ENCODE measurements around the gene FOXRED2.
A peak's percentile ranks its signal among the peaks of the same experiment; 100 is the strongest.
"Not testable (repeated sequence)": the region's sequence is repeated elsewhere in the genome, so short reads cannot be mapped to it uniquely, and the experiment has no call there.

Gene FOXRED2

GRCh38 chr22:36455571-36456463 is 51.0 kb downstream of the FOXRED2 start:
- Mint-ChIP-seq H3K36me3 (no peaks in the 10 kb centered on the region), H3K27ac (peak overlapping the region; percentile 63), H3K4me3 (peak overlapping the region; percentile 68 to 85), H3K9me3 (no peaks in the 10 kb centered on the region), H3K27me3 (no peaks in the 10 kb centered on the region), H3K4me1 (peaks cover 30 to 40% of the 10 kb centered on the region in 2 donors)
- ATAC-seq (replicated peaks) = no peak
- no peak for DNase-seq

GRCh38 chr22:36454916-36455570 is 51.8 kb downstream of the FOXRED2 start:
- Mint-ChIP-seq H3K9me3 (no peaks in the 10 kb centered on the region), H3K27me3 (no peaks in the 10 kb centered on the region), H3K4me3 (peak overlapping the region; percentile 73 to 85), H3K36me3 (no peaks in the 10 kb centered on the region), H3K27ac (peak overlapping the region; percentile 63), H3K4me1 (peaks cover 30 to 41% of the 10 kb centered on the region in 2 donors)
- DNase-seq (peak; percentile 85), ATAC-seq (replicated peaks) (peak; percentile 70)

GRCh38 chr22:36453855-36454378 is 52.9 kb downstream of the FOXRED2 start:
- H3K4me1 Mint-ChIP-seq = peaks cover 34 to 48% of the 10 kb centered on the region in 2 donors
- no peaks in the 10 kb centered on the region for H3K36me3 Mint-ChIP-seq
- ATAC-seq (replicated peaks) = no peak

GRCh38 chr22:36452978-36453607 is 53.7 kb downstream of the FOXRED2 start:
- H3K36me3 Mint-ChIP-seq; ATAC-seq (replicated peaks); DNase-seq; H3K27me3 Mint-ChIP-seq; H3K9me3 Mint-ChIP-seq: not testable (repeated sequence)
- H3K4me1 Mint-ChIP-seq = peaks cover 36 to 54% of the 10 kb centered on the region in 2 donors
- peak overlapping the region; percentile 79 for H3K27ac Mint-ChIP-seq
- peak overlapping the region; percentile 37 to 69 for H3K4me3 Mint-ChIP-seq

More at GRCh38 chr22:36453855-36454378, 52.9 kb downstream of the FOXRED2 start:
- Mint-ChIP-seq H3K27ac (peak overlapping the region; percentile 75), H3K9me3 (no peaks in the 10 kb centered on the region), H3K27me3 (no peaks in the 10 kb centered on the region), H3K4me3 (peak overlapping the region; percentile 63 to 71)
- DNase-seq = no peak

GRCh38 chr22:36452250-36452977 is 54.4 kb downstream of the FOXRED2 start:
- H3K27me3 Mint-ChIP-seq = no peaks in the 10 kb centered on the region
- H3K4me1 Mint-ChIP-seq = peaks cover 41 to 61% of the 10 kb centered on the region in 2 donors
- H3K4me3 Mint-ChIP-seq = peak overlapping the region; percentile 6 to 11
- DNase-seq = no peak
- no peaks in the 10 kb centered on the region for H3K36me3 Mint-ChIP-seq
- peak overlapping the region; percentile 92 for H3K27ac Mint-ChIP-seq
- no peaks in the 10 kb centered on the region for H3K9me3 Mint-ChIP-seq
- peak; percentile 13 for ATAC-seq (replicated peaks)

- not testable (repeated sequence) for H3K27me3 Mint-ChIP-seq; ATAC-seq (replicated peaks); H3K9me3 Mint-ChIP-seq; DNase-seq; H3K36me3 Mint-ChIP-seq
- Mint-ChIP-seq H3K4me3 (peak overlapping the region in 1 of 2 donors; percentile 43), H3K4me1 (peaks cover 35 to 65% of the 10 kb centered on the region in 2 donors), H3K27ac (peak overlapping the region; percentile 92)
These were observed 55.9 kb downstream of the FOXRED2 start for GRCh38 chr22:36450923-36451322.

GRCh38 chr22:36449596-36450175 is 57.2 kb downstream of the FOXRED2 start:
- H3K4me3 Mint-ChIP-seq = no peak overlapping the region
- H3K36me3 Mint-ChIP-seq = no peaks in the 10 kb centered on the region
- ATAC-seq (replicated peaks) = no peak
- peaks cover 42 to 72% of the 10 kb centered on the region in 2 donors for H3K4me1 Mint-ChIP-seq
- no peak overlapping the region for H3K27ac Mint-ChIP-seq
- DNase-seq = no peak
- no peaks in the 10 kb centered on the region for H3K9me3 Mint-ChIP-seq
- H3K27me3 Mint-ChIP-seq = no peaks in the 10 kb centered on the region

GRCh38 chr22:36447632-36448031 is 59.2 kb downstream of the FOXRED2 start:
- DNase-seq (no peak), ATAC-seq (replicated peaks) (no peak)
- H3K36me3 Mint-ChIP-seq = no peaks in the 10 kb centered on the region
- no peaks in the 10 kb centered on the region for H3K9me3 Mint-ChIP-seq
- no peaks in the 10 kb centered on the region for H3K27me3 Mint-ChIP-seq
- H3K4me3 Mint-ChIP-seq = no peak overlapping the region
- no peak overlapping the region for H3K27ac Mint-ChIP-seq
- peaks cover 40 to 72% of the 10 kb centered on the region in 2 donors for H3K4me1 Mint-ChIP-seq

- H3K4me3 Mint-ChIP-seq = no peak overlapping the region
- ATAC-seq (replicated peaks) (no peak), DNase-seq (no peak)
- no peaks in the 10 kb centered on the region for H3K27me3 Mint-ChIP-seq
- peaks cover 34 to 70% of the 10 kb centered on the region in 2 donors for H3K4me1 Mint-ChIP-seq
- no peaks in the 10 kb centered on the region for H3K9me3 Mint-ChIP-seq
- H3K36me3 Mint-ChIP-seq = no peaks in the 10 kb centered on the region
- H3K27ac Mint-ChIP-seq = no peak overlapping the region
These were observed 61.6 kb downstream of the FOXRED2 start for GRCh38 chr22:36445158-36445668.

GRCh38 chr22:36443198-36443770 is 63.6 kb downstream of the FOXRED2 start:
- DNase-seq (no peak), ATAC-seq (replicated peaks) (peak; percentile 79 to 83)
- Mint-ChIP-seq H3K4me1 (peaks cover 33 to 69% of the 10 kb centered on the region in 2 donors), H3K27me3 (no peaks in the 10 kb centered on the region), H3K4me3 (peak overlapping the region in 1 of 2 donors; percentile 51), H3K9me3 (no peaks in the 10 kb centered on the region), H3K27ac (peak overlapping the region; percentile 43), H3K36me3 (no peaks in the 10 kb centered on the region)

- no peak overlapping the region for H3K4me3 Mint-ChIP-seq
- ATAC-seq (replicated peaks) (peak in 1 of 2 donors; percentile 38), DNase-seq (no peak)
- no peaks in the 10 kb centered on the region for H3K9me3 Mint-ChIP-seq
- no peaks in the 10 kb centered on the region for H3K27me3 Mint-ChIP-seq
- no peaks in the 10 kb centered on the region for H3K36me3 Mint-ChIP-seq
- H3K27ac Mint-ChIP-seq = no peak overlapping the region
- peaks cover 31 to 63% of the 10 kb centered on the region in 2 donors for H3K4me1 Mint-ChIP-seq
These were observed 64.2 kb downstream of the FOXRED2 start for GRCh38 chr22:36442506-36443197.

- Mint-ChIP-seq H3K27ac (peak overlapping the region; percentile 20), H3K36me3 (no peaks in the 10 kb centered on the region)
These were observed 66.3 kb downstream of the FOXRED2 start for GRCh38 chr22:36440429-36441002.

More at GRCh38 chr22:36440429-36441002, 66.3 kb downstream of the FOXRED2 start:
- peaks cover 34 to 66% of the 10 kb centered on the region in 2 donors for H3K4me1 Mint-ChIP-seq
- no peak for ATAC-seq (replicated peaks)
- H3K9me3 Mint-ChIP-seq = no peaks in the 10 kb centered on the region
- H3K4me3 Mint-ChIP-seq = no peak overlapping the region
- DNase-seq = no peak
- H3K27me3 Mint-ChIP-seq = no peaks in the 10 kb centered on the region

Data from stimulated activated naive B cell treated with anti-CD40 and anti-IgM and Interleukin-4, amounts not matched to agents 10 μg/mL and 1 μg/mL and 100 μg/mL, for 72 hours (primary cell).